ENCODE measurements around the gene U2AF1L4.

Gene U2AF1L4

GRCh38 chr19:35702223-35703012, 42.8 kb downstream of the U2AF1L4 start (continued):
- TF ChIP-seq ZNF830 (tag by site-specific recombination; IDR thresholded peaks at IDR 0.05; ENCODE audit: low read depth) (no peak), ZNF140 (tag by site-specific recombination; IDR thresholded peaks at IDR 0.05) (no peak), ZNF530 (tag by site-specific recombination; IDR thresholded peaks at IDR 0.05; ENCODE audit: low read depth) (no peak), KLF10 (tag by site-specific recombination; IDR thresholded peaks at IDR 0.05) (peak; percentile 80), ZNF488 (tag by site-specific recombination; IDR thresholded peaks at IDR 0.05) (no peak), ZNF112 (tag by site-specific recombination; IDR thresholded peaks at IDR 0.05) (no peak), HOXD13 (CRISPR knock-in tag; IDR thresholded peaks at IDR 0.05; ENCODE audit: borderline replicate concordance) (no peak), ZNF654 (tag by site-specific recombination; IDR thresholded peaks at IDR 0.05; ENCODE audit: low read depth) (no peak)

- POLR2A ChIA-PET, result interaction anchor here (0.7 to 2.4 kb wide), 3 partner anchors 15 to 234 kb away, joined by 3 to 6 read pairs (median 4); no protein-coding TSS in a partner anchor
- Histone ChIP-seq H3K4me3 (ENCODE audit: low read depth, low read length) (no peak overlapping the region), H3K36me3 (ENCODE audit: control insufficient read depth in 2 of 2, insufficient read depth in 1 of 2, low read length in 2 of 2) (no peaks in the 10 kb centered on the region), H3K4me1 (ENCODE audit: control insufficient read depth, insufficient read depth, low read length) (no peaks in the 10 kb centered on the region; the same call in 1 of the 2 replicates), H3K9me3 (ENCODE audit: control insufficient read depth, insufficient read depth, low read depth, low read length) (no peaks in the 10 kb centered on the region; the same call in 1 of the 2 replicates), H3K27ac (ENCODE audit: extremely low read depth, low read depth, low read length) (no peak overlapping the region)
- CTCF ChIA-PET, result interaction anchor here (0.5 to 10.4 kb wide), 11 partner anchors 9 to 379 kb away, joined by 3 to 119 read pairs (median 3); partner anchors contain the start of genes LIN37, PSENEN and U2AF1L4
- TF ChIP-seq ZNF544 (tag by site-specific recombination; IDR thresholded peaks at IDR 0.05) (no peak), HOXA7 (CRISPR knock-in tag; IDR thresholded peaks at IDR 0.05; ENCODE audit: borderline replicate concordance) (no peak), CTCF (tag by site-specific recombination; IDR thresholded peaks at IDR 0.05) (no peak), ZNF677 (tag by site-specific recombination; IDR thresholded peaks at IDR 0.05) (no peak), ZNF530 (tag by site-specific recombination; IDR thresholded peaks at IDR 0.05; ENCODE audit: low read depth) (no peak), KLF9 (tag by site-specific recombination; IDR thresholded peaks at IDR 0.05; ENCODE audit: low read depth) (no peak), FEZF1 (tag by site-specific recombination; IDR thresholded peaks at IDR 0.05) (no peak), ZNF514 (tag by site-specific recombination; IDR thresholded peaks at IDR 0.05) (no peak), ZBTB11 (tag by site-specific recombination; conservative IDR thresholded peaks at IDR 0.05; ENCODE audit: low read depth) (no peak), ZNF133 (tag by site-specific recombination; IDR thresholded peaks at IDR 0.05) (no peak), ZNF610 (tag by site-specific recombination; IDR thresholded peaks at IDR 0.05; ENCODE audit: borderline replicate concordance) (no peak), ZNF335 (tag by site-specific recombination; conservative IDR thresholded peaks at IDR 0.05) (no peak), ZNF837 (tag by site-specific recombination; IDR thresholded peaks at IDR 0.05) (no peak), TRIM28 (IDR thresholded peaks at IDR 0.05; ENCODE audit: borderline replicate concordance, low read length) (no peak), PRDM2 (tag by site-specific recombination; IDR thresholded peaks at IDR 0.05; ENCODE audit: borderline replicate concordance) (no peak), ZNF184 (tag by site-specific recombination; IDR thresholded peaks at IDR 0.05) (no peak), ZSCAN23 (tag by site-specific recombination; IDR thresholded peaks at IDR 0.05) (no peak), BCL11B (tag by site-specific recombination; IDR thresholded peaks at IDR 0.05; ENCODE audit: low read depth) (no peak)
Observed at GRCh38 chr19:35696835-35697234, 48.4 kb downstream of the U2AF1L4 start.

All from HEK293 (cell line).